Calu3 (cell line): Measurements from ENCODE around the gene GPN1. TPM values are rescaled to one million over a fixed set of nuclear protein-coding genes. Genes with fewer than 3 reads are reported as not detected.

Experiments
- BruUV-seq: library from RNA; stranded (reverse); fragments of 400-500 nt; replicated peaks from 2 replicates; lab custom pipeline; 2021; lab: Mats Ljungman, UMichigan
- CTCF ChIA-PET: fragments of 300-600 bp; sonication (Branson Sonifier 250); formaldehyde crosslinking; loops from one replicate; lab custom pipeline; 2022; ENCODE audit warnings: antibody characterized with exemption; lab: Charles Lee
- DNase-seq: peaks from one replicate; pipeline ENCODE4 v3.0.0; 2022
- H3K27ac Mint-ChIP-seq: one replicate; pipeline ENCODE4 v1.8.0; 2022; ENCODE audit warnings: mixed read lengths; ENCODE audit not compliant: unreplicated experiment
- H3K27me3 Mint-ChIP-seq: one replicate; pipeline ENCODE4 v1.8.0; 2022; ENCODE audit warnings: mixed read lengths; ENCODE audit not compliant: unreplicated experiment
- H3K36me3 Mint-ChIP-seq: one replicate; pipeline ENCODE4 v1.8.0; 2022; ENCODE audit warnings: mild to moderate bottlenecking, moderate library complexity, mixed read lengths; ENCODE audit not compliant: insufficient read depth, unreplicated experiment
- H3K4me1 Mint-ChIP-seq: one replicate; pipeline ENCODE4 v1.8.0; 2022; ENCODE audit warnings: mild to moderate bottlenecking, low read depth, mixed read lengths; ENCODE audit not compliant: unreplicated experiment
- H3K4me3 Mint-ChIP-seq: one replicate; pipeline ENCODE4 v1.8.0; 2022; ENCODE audit warnings: mild to moderate bottlenecking, low read depth, moderate library complexity, mixed read lengths; ENCODE audit not compliant: unreplicated experiment
- H3K9me3 Mint-ChIP-seq: one replicate; pipeline ENCODE4 v1.8.0; 2022; ENCODE audit warnings: low read depth, mixed read lengths; ENCODE audit not compliant: unreplicated experiment
- intact Hi-C: fragments of 100-400 bp; cut with micrococcal nuclease; formaldehyde crosslinking; loops from one replicate; pipeline ENCODE4 v1.10.0; 2022; ENCODE audit not compliant: unreplicated experiment
- total RNA-seq: library from RNA; stranded (reverse); gene quantifications from 2 replicates; pipeline ENCODE4 v1.2.3, GENCODE V29; 2022
- TF ChIP-seq, protein P1 (sequence below): fragments of 200-600 bp; IDR thresholded peaks from one replicate; pipeline ENCODE4 v1.8.0; 2022; ENCODE audit warnings: antibody characterized with exemption; ENCODE audit not compliant: unreplicated experiment

The GPN1 gene
- total RNA-seq, 1 experiment from 2014 or later: 32.6 TPM

DNA sequence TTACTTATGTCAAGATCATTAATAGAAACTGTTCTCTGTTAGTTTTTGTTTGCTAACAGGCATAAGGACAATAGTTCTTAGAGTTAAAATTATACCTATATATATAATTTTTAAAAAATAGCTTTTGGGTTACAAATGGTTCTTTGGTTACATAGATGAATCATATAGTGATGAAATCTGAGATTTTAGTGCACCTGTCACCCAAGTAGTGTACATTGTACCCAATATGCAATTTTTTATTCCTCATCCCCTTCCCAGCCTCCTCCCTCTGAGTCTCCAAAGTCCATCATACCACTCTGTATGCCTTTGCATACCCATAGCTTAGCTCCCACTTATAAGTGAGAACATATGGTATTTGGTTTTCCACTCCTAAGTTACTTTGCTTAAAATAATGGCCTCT lies 61.2 kb downstream of the GPN1 start:
- no peak overlapping the region for H3K4me3 Mint-ChIP-seq
- intact Hi-C loops: no loop called here
- CTCF ChIA-PET: interaction anchor here (1.2 kb wide), 1 partner anchor 14 kb away, joined by 3 read pairs; no protein-coding TSS in a partner anchor
- H3K9me3 Mint-ChIP-seq: no peaks in the 10 kb centered on the region
- DNase-seq: no peak
- H3K4me1 Mint-ChIP-seq: peaks cover 12% of the 10 kb centered on the region
- peaks cover 8% of the 10 kb centered on the region for H3K36me3 Mint-ChIP-seq
- BruUV-seq: no TSS peak
- TF ChIP-seq, protein P1, sequence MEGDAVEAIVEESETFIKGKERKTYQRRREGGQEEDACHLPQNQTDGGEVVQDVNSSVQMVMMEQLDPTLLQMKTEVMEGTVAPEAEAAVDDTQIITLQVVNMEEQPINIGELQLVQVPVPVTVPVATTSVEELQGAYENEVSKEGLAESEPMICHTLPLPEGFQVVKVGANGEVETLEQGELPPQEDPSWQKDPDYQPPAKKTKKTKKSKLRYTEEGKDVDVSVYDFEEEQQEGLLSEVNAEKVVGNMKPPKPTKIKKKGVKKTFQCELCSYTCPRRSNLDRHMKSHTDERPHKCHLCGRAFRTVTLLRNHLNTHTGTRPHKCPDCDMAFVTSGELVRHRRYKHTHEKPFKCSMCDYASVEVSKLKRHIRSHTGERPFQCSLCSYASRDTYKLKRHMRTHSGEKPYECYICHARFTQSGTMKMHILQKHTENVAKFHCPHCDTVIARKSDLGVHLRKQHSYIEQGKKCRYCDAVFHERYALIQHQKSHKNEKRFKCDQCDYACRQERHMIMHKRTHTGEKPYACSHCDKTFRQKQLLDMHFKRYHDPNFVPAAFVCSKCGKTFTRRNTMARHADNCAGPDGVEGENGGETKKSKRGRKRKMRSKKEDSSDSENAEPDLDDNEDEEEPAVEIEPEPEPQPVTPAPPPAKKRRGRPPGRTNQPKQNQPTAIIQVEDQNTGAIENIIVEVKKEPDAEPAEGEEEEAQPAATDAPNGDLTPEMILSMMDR: no peak
- H3K27ac Mint-ChIP-seq: no peak overlapping the region
- no peaks in the 10 kb centered on the region for H3K27me3 Mint-ChIP-seq

DNA sequence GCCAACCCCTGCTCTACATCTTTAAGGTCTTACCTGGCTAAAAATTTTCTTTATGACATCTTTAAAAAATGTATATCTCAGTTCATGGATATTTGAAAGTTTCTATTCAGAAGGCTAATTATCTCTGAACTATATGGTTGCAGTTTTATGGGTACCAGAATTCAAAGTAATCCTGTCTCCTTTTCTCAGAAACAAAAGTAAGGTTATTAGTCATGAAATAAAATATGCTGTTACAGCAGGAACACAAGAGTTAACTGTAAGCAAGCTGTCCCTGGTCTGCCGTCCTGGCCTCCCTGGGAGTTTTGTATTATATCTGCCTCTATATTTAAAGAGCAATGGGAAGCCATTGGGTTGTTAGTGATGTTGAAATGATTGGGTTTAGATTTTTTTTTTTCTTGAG lies 68.8 kb downstream of the GPN1 start:
- no peaks in the 10 kb centered on the region for H3K4me1 Mint-ChIP-seq
- H3K36me3 Mint-ChIP-seq: peaks cover 4% of the 10 kb centered on the region
- H3K9me3 Mint-ChIP-seq: no peaks in the 10 kb centered on the region
- CTCF ChIA-PET: no interaction called here
- no TSS peak for BruUV-seq
- intact Hi-C loops: no loop called here
- no peaks in the 10 kb centered on the region for H3K27me3 Mint-ChIP-seq
- DNase-seq: no peak
- H3K4me3 Mint-ChIP-seq: no peak overlapping the region
- H3K27ac Mint-ChIP-seq: no peak overlapping the region
- TF ChIP-seq, protein P1: no peak

Other genes with a start within 250 kb of the GPN1 start
- gene ZNF513, start 248.3 kb upstream of the GPN1 start, total RNA-seq: 10.6 and 13.1 TPM in 2 replicates
- 118 and 121 TPM in 2 replicates for gene PPM1G, start 219.5 kb upstream of the GPN1 start, total RNA-seq
- 58.2 and 60.5 TPM in 2 replicates for gene NRBP1, start 200.4 kb upstream of the GPN1 start, total RNA-seq
- gene KRTCAP3, start 186.7 kb upstream of the GPN1 start, total RNA-seq: 71.8 and 74.0 TPM in 2 replicates
- 37.5 and 41.7 TPM in 2 replicates for gene IFT172, start 139.3 kb upstream of the GPN1 start, total RNA-seq
- gene FNDC4, start 133.8 kb upstream of the GPN1 start, total RNA-seq: 5.3 and 7.2 TPM in 2 replicates
- gene GCKR, start 132.2 kb upstream of the GPN1 start, total RNA-seq: 17.8 and 26.8 TPM in 2 replicates
- 24.4 and 28.6 TPM in 2 replicates for gene ZNF512, start 46.0 kb upstream of the GPN1 start, total RNA-seq
- gene CCDC121, start within 50 bp of the GPN1 start, total RNA-seq: 5.5 and 6.3 TPM in 2 replicates
- gene SUPT7L, start 34.6 kb downstream of the GPN1 start, total RNA-seq: 33.0 and 35.5 TPM in 2 replicates
- gene SLC4A1AP, start 34.8 kb downstream of the GPN1 start, total RNA-seq: 24.2 and 27.8 TPM in 2 replicates
- gene MRPL33, start 142.7 kb downstream of the GPN1 start, total RNA-seq: 75.8 and 82.9 TPM in 2 replicates